Loucy (cell line): Measurements from ENCODE around the gene FBLN7.
"Not testable (repeated sequence)": the region's sequence is repeated elsewhere in the genome, so short reads cannot be mapped to it uniquely, and the experiment has no call there.

ENCODE experiments used
- H2AFZ ChIP-seq: fragments of 200-600 bp; sonication (generic); 2 replicates; pipeline ENCODE4 v1.6.0; 2016; ENCODE audit warnings: antibody characterized with exemption, mild to moderate bottlenecking, low read length, moderate library complexity
- H3F3A ChIP-seq: fragments of 200-600 bp; 2 replicates; pipeline ENCODE4 v1.6.0; 2016; ENCODE audit warnings: antibody characterized with exemption, low read depth, mild to moderate bottlenecking
- H3K27me3 ChIP-seq: fragments of 200-600 bp; sonication (generic); 2 replicates; pipeline ENCODE4 v1.6.1; 2014; ENCODE audit warnings: low read length, mild to moderate bottlenecking; ENCODE audit not compliant: insufficient read depth, poor library complexity, severe bottlenecking
- H3K36me3 ChIP-seq: fragments of 200-600 bp; sonication (generic); 2 replicates; pipeline ENCODE4 v1.6.1; 2016; ENCODE audit warnings: low read length; ENCODE audit not compliant: insufficient read depth
- H3K4me1 ChIP-seq: fragments of 200-600 bp; sonication (generic); 2 replicates; pipeline ENCODE4 v1.5.1; 2014; ENCODE audit warnings: low read length, mild to moderate bottlenecking; ENCODE audit not compliant: insufficient read depth, poor library complexity, severe bottlenecking
- H3K4me2 ChIP-seq: fragments of 200-600 bp; sonication (generic); 2 replicates; pipeline ENCODE4 v1.6.0; 2014; ENCODE audit warnings: antibody characterized with exemption, low read length, low read depth, mild to moderate bottlenecking; ENCODE audit not compliant: poor library complexity, severe bottlenecking
- H3K4me3 ChIP-seq: fragments of 200-600 bp; sonication (generic); 2 replicates; pipeline ENCODE4 v1.5.1; 2014; ENCODE audit warnings: low read length, mild to moderate bottlenecking, mixed read lengths; ENCODE audit not compliant: poor library complexity, severe bottlenecking
- H3K79me2 ChIP-seq: fragments of 200-600 bp; sonication (generic); 2 replicates; pipeline ENCODE4 v1.6.1; 2014; ENCODE audit warnings: low read length; ENCODE audit not compliant: insufficient read depth
- H3K9ac ChIP-seq: fragments of 200-600 bp; sonication (generic); 2 replicates; pipeline ENCODE4 v1.6.0; 2014; ENCODE audit warnings: mild to moderate bottlenecking, low read depth, low read length, moderate library complexity; ENCODE audit not compliant: poor library complexity, severe bottlenecking
- H3K9me2 ChIP-seq: fragments of 200-600 bp; sonication (generic); replicated peaks from 2 replicates; pipeline ENCODE4 v1.6.1; 2016; ENCODE audit warnings: low read depth, low read length, mixed read lengths
- H3K9me3 ChIP-seq: fragments of 200-600 bp; sonication (generic); 2 replicates; pipeline ENCODE4 v1.6.1; 2014; ENCODE audit warnings: mild to moderate bottlenecking, antibody characterized with exemption, low read length, low read depth; ENCODE audit not compliant: insufficient read depth
- H4K20me1 ChIP-seq: fragments of 200-600 bp; sonication (generic); 2 replicates; pipeline ENCODE4 v1.6.0; 2014; ENCODE audit warnings: antibody characterized with exemption, low read length, mild to moderate bottlenecking; ENCODE audit not compliant: insufficient read depth, poor library complexity, severe bottlenecking
- EZH2phosphoT487 ChIP-seq: fragments of 200-600 bp; IDR thresholded peaks from 2 replicates; pipeline ENCODE4 v1.6.1; 2018; ENCODE audit warnings: antibody characterized with exemption, mild to moderate bottlenecking, moderate library complexity, borderline replicate concordance
- TF ChIP-seq, protein P1 (sequence below): fragments of 200-600 bp; sonication (generic); conservative IDR thresholded peaks from 2 replicates; pipeline ENCODE4 v1.5.1; 2014; ENCODE audit warnings: mild to moderate bottlenecking, antibody characterized with exemption, low read length

Gene FBLN7

GRCh38 chr2:112199188-112199587 is 61.0 kb downstream of the FBLN7 start:
- Histone ChIP-seq H3F3A (no peaks in the 10 kb centered on the region), H4K20me1 (no peaks in the 10 kb centered on the region), H3K4me2 (no peak overlapping the region), H3K79me2 (no peaks in the 10 kb centered on the region), H3K36me3 (no peaks in the 10 kb centered on the region), H2AFZ (no peak overlapping the region), H3K9ac (no peak overlapping the region), H3K4me1 (peaks cover 17% of the 10 kb centered on the region), H3K4me3 (no peak overlapping the region), H3K9me2 (no peaks in the 10 kb centered on the region), H3K9me3 (peaks cover 10% of the 10 kb centered on the region), H3K27me3 (no peaks in the 10 kb centered on the region)
- TF ChIP-seq, protein P1, sequence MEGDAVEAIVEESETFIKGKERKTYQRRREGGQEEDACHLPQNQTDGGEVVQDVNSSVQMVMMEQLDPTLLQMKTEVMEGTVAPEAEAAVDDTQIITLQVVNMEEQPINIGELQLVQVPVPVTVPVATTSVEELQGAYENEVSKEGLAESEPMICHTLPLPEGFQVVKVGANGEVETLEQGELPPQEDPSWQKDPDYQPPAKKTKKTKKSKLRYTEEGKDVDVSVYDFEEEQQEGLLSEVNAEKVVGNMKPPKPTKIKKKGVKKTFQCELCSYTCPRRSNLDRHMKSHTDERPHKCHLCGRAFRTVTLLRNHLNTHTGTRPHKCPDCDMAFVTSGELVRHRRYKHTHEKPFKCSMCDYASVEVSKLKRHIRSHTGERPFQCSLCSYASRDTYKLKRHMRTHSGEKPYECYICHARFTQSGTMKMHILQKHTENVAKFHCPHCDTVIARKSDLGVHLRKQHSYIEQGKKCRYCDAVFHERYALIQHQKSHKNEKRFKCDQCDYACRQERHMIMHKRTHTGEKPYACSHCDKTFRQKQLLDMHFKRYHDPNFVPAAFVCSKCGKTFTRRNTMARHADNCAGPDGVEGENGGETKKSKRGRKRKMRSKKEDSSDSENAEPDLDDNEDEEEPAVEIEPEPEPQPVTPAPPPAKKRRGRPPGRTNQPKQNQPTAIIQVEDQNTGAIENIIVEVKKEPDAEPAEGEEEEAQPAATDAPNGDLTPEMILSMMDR, result no peak
- TF ChIP-seq EZH2phosphoT487, result no peak

- no peak overlapping the region for H3K9ac ChIP-seq
- H3K27me3 ChIP-seq, result no peaks in the 10 kb centered on the region
- no peaks in the 10 kb centered on the region for H3K4me1 ChIP-seq
- H2AFZ ChIP-seq, result no peak overlapping the region
- peaks cover 15% of the 10 kb centered on the region for H3K9me3 ChIP-seq
- no peak overlapping the region for H3K4me2 ChIP-seq
- TF ChIP-seq, protein P1, result no peak
- no peak for TF ChIP-seq EZH2phosphoT487
- H4K20me1 ChIP-seq, result no peaks in the 10 kb centered on the region
- no peaks in the 10 kb centered on the region for H3K36me3 ChIP-seq
- H3F3A ChIP-seq, result no peaks in the 10 kb centered on the region
- H3K9me2 ChIP-seq, result no peaks in the 10 kb centered on the region
- H3K79me2 ChIP-seq, result no peaks in the 10 kb centered on the region
- no peak overlapping the region for H3K4me3 ChIP-seq
Measured at GRCh38 chr2:112201696-112202430, 63.7 kb downstream of the FBLN7 start.

GRCh38 chr2:112204411-112204810 is 66.2 kb downstream of the FBLN7 start:
- no peaks in the 10 kb centered on the region for H3K79me2 ChIP-seq
- no peaks in the 10 kb centered on the region for H3K27me3 ChIP-seq
- no peak overlapping the region for H3K4me2 ChIP-seq
- peaks cover 15% of the 10 kb centered on the region for H3K9me3 ChIP-seq
- H3K9me2 ChIP-seq, result no peaks in the 10 kb centered on the region
- no peaks in the 10 kb centered on the region for H3F3A ChIP-seq
- no peak overlapping the region for H3K4me3 ChIP-seq
- no peak overlapping the region for H2AFZ ChIP-seq
- H3K36me3 ChIP-seq, result no peaks in the 10 kb centered on the region
- TF ChIP-seq, protein P1, result no peak
- TF ChIP-seq EZH2phosphoT487, result no peak
- H3K9ac ChIP-seq, result no peak overlapping the region
- H3K4me1 ChIP-seq, result no peaks in the 10 kb centered on the region
- no peaks in the 10 kb centered on the region for H4K20me1 ChIP-seq

DNA sequence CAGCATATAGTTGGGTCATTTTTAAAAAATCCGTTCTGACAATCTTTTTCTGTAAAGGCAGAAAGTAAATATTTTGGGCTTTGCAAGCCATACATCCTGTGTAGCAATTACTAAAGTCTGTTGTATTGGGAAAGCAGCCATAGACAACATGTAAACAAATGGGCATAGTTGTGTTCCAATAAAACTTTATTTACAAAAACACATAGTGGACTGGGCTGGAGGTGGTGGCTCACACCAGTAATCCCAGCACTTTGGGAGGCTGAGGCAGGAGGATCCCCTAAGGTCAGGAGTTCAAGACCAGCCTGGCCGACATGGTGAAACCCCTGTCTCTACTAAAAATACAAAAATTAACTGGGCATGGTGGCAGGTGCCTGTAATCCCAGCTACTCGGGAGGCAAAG is 69.7 kb downstream of the FBLN7 start:
- H3K9ac ChIP-seq, H3K4me2 ChIP-seq, H3K36me3 ChIP-seq, H4K20me1 ChIP-seq, H3K4me1 ChIP-seq, H3K27me3 ChIP-seq, H3K9me2 ChIP-seq, H2AFZ ChIP-seq, H3F3A ChIP-seq, H3K79me2 ChIP-seq, H3K4me3 ChIP-seq: not testable (repeated sequence)
- H3K9me3 ChIP-seq, result peaks cover 15% of the 10 kb centered on the region
